ENCODE results near the gene HBE1. TPM values are rescaled to one million over a fixed set of nuclear protein-coding genes. Genes with fewer than 3 reads are reported as not detected.

Gene HBE1
- total RNA-seq, 1 experiment from 2014 or later, result 3.2 TPM

- Histone ChIP-seq H3K36me3 (ENCODE audit: control insufficient read depth, insufficient read depth, low read length) (no peaks in the 10 kb centered on the region), H3K9me3 (ENCODE audit: control insufficient read depth, insufficient read depth, low read depth, low read length) (no peaks in the 10 kb centered on the region)
Observed at GRCh38 chr11:5226732-5227310, 42.9 kb downstream of the HBE1 start, which contains the start of gene HBB. TSS of gene HBB (minus strand) at chr11:5227071. CDS start at chr11:5227021, 50 bp downstream.

GRCh38 chr11:5225480-5225871 is 44.3 kb downstream of the HBE1 start:
- Histone ChIP-seq H3K4me1 (ENCODE audit: control insufficient read depth, insufficient read depth, low read length) (no peaks in the 10 kb centered on the region), H3K36me3 (ENCODE audit: control insufficient read depth, insufficient read depth, low read length) (no peaks in the 10 kb centered on the region), H3K9me3 (ENCODE audit: control insufficient read depth, insufficient read depth, low read depth, low read length) (no peaks in the 10 kb centered on the region), H3K27ac (ENCODE audit: low read length) (no peak overlapping the region), H3K4me3 (ENCODE audit: low read depth in 2 of 2, low read length in 2 of 2) (no peak overlapping the region), H3K27me3 (ENCODE audit: control insufficient read depth, insufficient read depth, low read length) (no peaks in the 10 kb centered on the region)
- ATAC-seq (no peak), DNase-seq (ENCODE audit: low read depth, low spot score) (no peak)
- CTCF ChIA-PET, result no interaction called here
- POLR2A ChIA-PET, result no interaction called here
- no peak for TF ChIP-seq POLR2AphosphoS5 (IDR thresholded peaks at IDR 0.05; ENCODE audit: low read depth, low read length)
- TF ChIP-seq CTCF (IDR thresholded peaks at IDR 0.05), result no peak
- no peak for TF ChIP-seq SIN3A (IDR thresholded peaks at IDR 0.05; ENCODE audit: borderline replicate concordance, insufficient read depth, low read depth, low read length)
- no peak for TF ChIP-seq TCF7L2 (IDR thresholded peaks at IDR 0.05; ENCODE audit: low read depth, low read length)
- no peak for TF ChIP-seq REST (IDR thresholded peaks at IDR 0.05; ENCODE audit: insufficient read depth in 1 of 2, low read depth in 2 of 2, low read length in 1 of 2)
- no TSS peak for BruUV-seq (replicated peaks)
- intact Hi-C loops (cut with micrococcal nuclease; ENCODE audit: unreplicated experiment) (no loop called here), in situ Hi-C loops (cut with HindIII; ENCODE audit: low pct_unique_long_range_greater_than_20kb, low sequenced_read_pairs) (no loop called here)

More at GRCh38 chr11:5226732-5227310, 42.9 kb downstream of the HBE1 start, which contains the start of gene HBB:
- ChIA-PET POLR2A (no interaction called here), CTCF (no interaction called here)
- DNase-seq (ENCODE audit: low read depth, low spot score) (no peak), ATAC-seq (peak; percentile 38; the same call in 1 of the 2 replicates)
- H3K27ac ChIP-seq (ENCODE audit: low read length), result no peak within 1 kb of the TSS
- no peak within 1 kb of the TSS for H3K4me3 ChIP-seq (ENCODE audit: low read depth in 2 of 2, low read length in 2 of 2)
- TF ChIP-seq SIN3A (IDR thresholded peaks at IDR 0.05; ENCODE audit: borderline replicate concordance, insufficient read depth, low read depth, low read length), result no peak
- no peak for TF ChIP-seq TCF7L2 (IDR thresholded peaks at IDR 0.05; ENCODE audit: low read depth, low read length)
- TF ChIP-seq POLR2AphosphoS5 (IDR thresholded peaks at IDR 0.05; ENCODE audit: low read depth, low read length), result no peak
- no peak for TF ChIP-seq REST (IDR thresholded peaks at IDR 0.05; ENCODE audit: insufficient read depth in 1 of 2, low read depth in 2 of 2, low read length in 1 of 2)
- TF ChIP-seq CTCF (IDR thresholded peaks at IDR 0.05), result no peak
- H3K4me1 ChIP-seq (ENCODE audit: control insufficient read depth, insufficient read depth, low read length), result no peaks in the 10 kb centered on the region
- intact Hi-C loops (cut with micrococcal nuclease; ENCODE audit: unreplicated experiment) (no loop called here), in situ Hi-C loops (cut with HindIII; ENCODE audit: low pct_unique_long_range_greater_than_20kb, low sequenced_read_pairs) (no loop called here)
- BruUV-seq (replicated peaks), result no TSS peak
- H3K27me3 ChIP-seq (ENCODE audit: control insufficient read depth, insufficient read depth, low read length), result no peaks in the 10 kb centered on the region

Measured in Panc1 (cell line).